HFFc6 (cell line): Measurements from ENCODE around the gene ID2. TPM values are rescaled to one million over a fixed set of nuclear protein-coding genes. Genes with fewer than 3 reads are reported as not detected.

Experiments
- DNase-seq: peaks from one replicate; pipeline ENCODE4 v3.0.0-alpha.2; 2018
- H3K27ac Mint-ChIP-seq: 2 replicates; pipeline ENCODE4 v1.8.0; 2020; ENCODE audit warnings: mild to moderate bottlenecking, mixed read lengths
- H3K27me3 Mint-ChIP-seq: 2 replicates; pipeline ENCODE4 v1.8.0; 2021; ENCODE audit warnings: mild to moderate bottlenecking, moderate library complexity, mixed read lengths; ENCODE audit not compliant: insufficient read depth
- H3K36me3 Mint-ChIP-seq: 2 replicates; pipeline ENCODE4 v1.8.0; 2021; ENCODE audit warnings: low read depth, mixed read lengths
- H3K4me1 Mint-ChIP-seq: 2 replicates; pipeline ENCODE4 v1.8.0; 2020; ENCODE audit warnings: low read depth, mixed read lengths
- H3K4me3 Mint-ChIP-seq: 2 replicates; pipeline ENCODE4 v1.8.0; 2020; ENCODE audit warnings: mild to moderate bottlenecking, moderate library complexity, mixed read lengths
- H3K9me3 Mint-ChIP-seq: 2 replicates; pipeline ENCODE4 v1.8.0; 2020; ENCODE audit warnings: mild to moderate bottlenecking, mixed read lengths
- CTCF ChIP-seq: fragments of 200-600 bp; sonication (generic); IDR thresholded peaks from 2 replicates; pipeline ENCODE4 v1.5.0; 2021; ENCODE audit warnings: antibody characterized with exemption, mild to moderate bottlenecking
- total RNA-seq, 6 experiments: library from RNA; stranded (reverse); fragmentation: NEBNext Ultra II Directional; extraction: Animal tissue kit (Norgen Biotek cat#: 25700); gene quantifications; 2 replicates in 1 of 6; 3 replicates in 5 of 6; pipeline ENCODE4 v1.2.3, GENCODE V29; 2021

ID2 gene
- total RNA-seq, 6 experiments from 2014 or later, result 81.3 to 97.1 (median 88.1) TPM

- Mint-ChIP-seq H3K4me3 (no peak overlapping the region), H3K27ac (no peak overlapping the region), H3K9me3 (no peaks in the 10 kb centered on the region), H3K4me1 (peaks cover 20% of the 10 kb centered on the region), H3K36me3 (no peaks in the 10 kb centered on the region), H3K27me3 (peaks cover 15% of the 10 kb centered on the region)
- TF ChIP-seq CTCF, result no peak
- DNase-seq, result no peak
Measured at GRCh38 chr2:8654483-8654882, 27.4 kb upstream of the ID2 start.

GRCh38 chr2:8656160-8656641, 25.7 kb upstream of the ID2 start:
- DNase-seq, result peak; percentile 78
- Mint-ChIP-seq H3K9me3 (no peaks in the 10 kb centered on the region), H3K36me3 (0 out of 2 replicates have a peak, but pooled peaks cover 4% of the 10 kb centered on the region), H3K27me3 (peaks cover 10% of the 10 kb centered on the region), H3K27ac (peak overlapping the region; percentile 59), H3K4me1 (peaks cover 25% of the 10 kb centered on the region), H3K4me3 (no peak overlapping the region; the same call in 1 of the 2 replicates)
- TF ChIP-seq CTCF, result no peak

- Mint-ChIP-seq H3K27me3 (peaks cover 10% of the 10 kb centered on the region), H3K27ac (peak overlapping the region; percentile 59), H3K36me3 (0 out of 2 replicates have a peak, but pooled peaks cover 4% of the 10 kb centered on the region), H3K4me3 (no peak overlapping the region; the same call in 1 of the 2 replicates), H3K9me3 (no peaks in the 10 kb centered on the region), H3K4me1 (peaks cover 31% of the 10 kb centered on the region)
- no peak for DNase-seq
- TF ChIP-seq CTCF, result no peak
Measured at GRCh38 chr2:8656811-8657210, 25.0 kb upstream of the ID2 start.

DNA sequence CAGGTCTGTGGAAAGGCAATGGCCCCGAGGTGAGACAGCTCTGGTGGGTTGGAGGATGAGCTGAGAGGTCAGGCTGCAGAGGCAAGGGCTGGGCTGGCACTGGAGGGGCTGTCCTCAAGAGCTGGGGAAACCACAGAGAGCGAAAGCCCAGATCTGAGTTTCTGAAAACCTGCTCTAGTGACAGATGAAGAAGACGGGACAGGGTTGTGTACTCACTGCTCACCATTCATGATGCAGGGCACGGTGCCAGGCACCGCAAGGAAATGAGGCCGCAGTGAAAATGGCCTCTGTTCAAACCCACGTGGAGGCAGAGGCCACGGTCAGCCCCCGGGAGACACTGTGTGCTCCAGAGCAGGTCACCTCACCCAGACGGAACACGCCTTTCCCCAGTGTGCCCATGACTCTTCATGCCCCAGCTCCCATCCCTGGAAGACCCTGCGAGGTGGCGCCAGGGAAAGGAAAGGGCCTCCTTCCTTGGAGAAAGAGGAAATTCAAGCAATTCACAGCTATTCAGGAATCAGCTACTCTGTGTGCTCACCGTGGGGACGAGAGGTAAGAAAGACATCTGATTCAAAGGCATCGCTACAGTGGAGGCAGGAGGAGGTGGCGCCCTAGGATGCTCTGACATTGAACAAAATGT, 24.3 kb upstream of the ID2 start:
- 0 out of 2 replicates have a peak, but pooled peaks cover 4% of the 10 kb centered on the region for H3K36me3 Mint-ChIP-seq
- TF ChIP-seq CTCF, result no peak
- H3K4me3 Mint-ChIP-seq, result no peak overlapping the region
- DNase-seq, result no peak
- no peak overlapping the region for H3K27ac Mint-ChIP-seq
- peaks cover 10% of the 10 kb centered on the region for H3K27me3 Mint-ChIP-seq
- no peaks in the 10 kb centered on the region for H3K9me3 Mint-ChIP-seq
- peaks cover 38% of the 10 kb centered on the region for H3K4me1 Mint-ChIP-seq

DNA sequence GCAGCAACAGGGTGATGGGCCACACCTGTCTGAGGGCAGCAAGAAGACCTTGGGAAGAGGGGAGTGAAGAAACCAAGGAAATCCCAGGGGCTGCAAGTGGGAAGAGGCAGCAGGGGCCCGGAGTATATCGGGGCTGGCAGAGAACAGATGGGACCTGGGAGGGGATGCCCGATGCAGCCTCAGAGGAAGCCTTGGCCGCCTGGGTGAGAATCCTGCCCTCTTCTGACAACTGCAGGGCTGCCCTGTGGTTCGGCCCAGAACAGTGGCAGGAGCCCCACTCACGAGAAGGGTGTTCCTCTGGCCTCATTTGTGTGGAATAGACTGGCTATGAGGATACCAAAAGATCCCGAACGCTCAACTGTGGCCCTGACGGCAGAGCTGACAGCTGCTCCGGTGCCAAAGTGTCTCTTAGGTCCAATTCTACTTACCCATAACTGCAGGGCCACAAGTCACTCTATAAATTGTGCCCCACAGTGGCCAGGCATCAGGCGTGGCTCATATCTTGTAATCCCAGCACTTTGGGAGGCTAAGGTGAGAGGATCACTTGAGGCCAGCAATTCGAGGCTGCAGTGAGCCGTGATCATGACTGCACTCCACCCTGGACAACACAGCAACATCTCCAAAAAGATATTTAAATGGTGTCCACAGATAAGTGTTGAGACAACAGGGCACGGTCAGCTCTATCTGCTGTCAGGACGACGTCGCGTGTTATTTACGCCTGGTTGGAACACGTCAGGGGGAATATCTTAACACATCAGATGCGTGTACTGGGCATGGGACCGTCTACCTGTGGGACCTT, 23.6 kb upstream of the ID2 start:
- no peak for DNase-seq
- Mint-ChIP-seq H3K27ac (no peak overlapping the region), H3K4me1 (peaks cover 45% of the 10 kb centered on the region), H3K36me3 (0 out of 2 replicates have a peak, but pooled peaks cover 4% of the 10 kb centered on the region), H3K4me3 (no peak overlapping the region), H3K9me3 (no peaks in the 10 kb centered on the region), H3K27me3 (peaks cover 7% of the 10 kb centered on the region)
- no peak for TF ChIP-seq CTCF
